IMR-90 (cell line): ENCODE measurements around the gene RERE. TPM values are rescaled to one million over a fixed set of nuclear protein-coding genes. Genes with fewer than 3 reads are reported as not detected.

Experiments used
- ATAC-seq: fragments of 200-7000 bp; cut with Tn5 transposase; 2 replicates; pipeline ENCODE4 v1.9.1; 2020; ENCODE audit warnings: low read depth, mild to moderate bottlenecking, moderate library complexity
- BruUV-seq: library from RNA; stranded (reverse); fragments of 400-500 nt; replicated peaks from 2 replicates; lab custom pipeline; 2021; lab: Mats Ljungman, UMichigan
- CTCF ChIA-PET: fragments of 300-600 bp; formaldehyde crosslinking; extraction: SDS; loops from one replicate; lab custom pipeline; 2021; ENCODE audit warnings: antibody characterized with exemption; lab: Yijun Ruan, JAX
- POLR2A ChIA-PET: fragments of 300-600 bp; sonication (Branson Sonifier 250); formaldehyde crosslinking; loops from one replicate; lab custom pipeline; 2022; ENCODE audit warnings: antibody characterized with exemption; ENCODE audit not compliant: unreplicated experiment; lab: Charles Lee
- DNase-seq: peaks from one replicate; pipeline ENCODE4 v3.0.0; 2013
- H2AFZ ChIP-seq: replicated peaks from 2 replicates; pipeline ENCODE3; 2013; ENCODE audit warnings: low read length, mild to moderate bottlenecking; ENCODE audit not compliant: poor library complexity
- H2AK5ac ChIP-seq: 2 replicates; pipeline ENCODE4 v1.6.1; 2013; ENCODE audit warnings: low read depth, low read length, inconsistent platforms
- H2AK9ac ChIP-seq: replicated peaks from 2 replicates; pipeline ENCODE3; 2013; ENCODE audit warnings: mild to moderate bottlenecking, low read depth, low read length, moderate library complexity; ENCODE audit not compliant: poor library complexity
- H2BK120ac ChIP-seq: 2 replicates; pipeline ENCODE4 v1.6.1; 2013; ENCODE audit warnings: low read depth, low read length, inconsistent platforms
- H2BK15ac ChIP-seq: 3 replicates; pipeline ENCODE4 v1.6.1; 2013; ENCODE audit warnings: low read depth, low read length, inconsistent platforms
- H2BK20ac ChIP-seq: 2 replicates; pipeline ENCODE4 v1.6.1; 2013; ENCODE audit warnings: low read depth, mild to moderate bottlenecking, inconsistent platforms, low read length, moderate library complexity
- H2BK5ac ChIP-seq: 2 replicates; pipeline ENCODE4 v1.6.1; 2013; ENCODE audit warnings: mild to moderate bottlenecking, low read depth, low read length, inconsistent platforms; ENCODE audit not compliant: poor library complexity, severe bottlenecking
- H3K14ac ChIP-seq: replicated peaks from 2 replicates; pipeline ENCODE4 v1.6.1; 2013; ENCODE audit warnings: low read depth, low read length, inconsistent platforms
- H3K18ac ChIP-seq: 2 replicates; pipeline ENCODE4 v1.6.1; 2013; ENCODE audit warnings: low read depth, low read length, control low read depth
- H3K23ac ChIP-seq: 2 replicates; pipeline ENCODE4 v1.6.1; 2013; ENCODE audit warnings: low read depth, low read length, inconsistent platforms
- H3K27ac ChIP-seq: 2 replicates; pipeline ENCODE4 v1.5.1; 2013; ENCODE audit warnings: mild to moderate bottlenecking, control low read depth, low read length; ENCODE audit not compliant: insufficient read depth
- H3K27me3 ChIP-seq: 2 replicates; pipeline ENCODE4 v1.6.1; 2013; ENCODE audit warnings: low read length; ENCODE audit not compliant: control insufficient read depth, insufficient read depth
- H3K36me3 ChIP-seq: 2 replicates; pipeline ENCODE4 v1.6.1; 2013; ENCODE audit warnings: low read length, mixed read lengths; ENCODE audit not compliant: control insufficient read depth, insufficient read depth
- H3K4ac ChIP-seq: 2 replicates; pipeline ENCODE4 v1.6.1; 2013; ENCODE audit warnings: low read depth, low read length, inconsistent platforms
- H3K4me1 ChIP-seq: 2 replicates; pipeline ENCODE4 v1.6.1; 2013; ENCODE audit warnings: low read length, mixed read lengths; ENCODE audit not compliant: control insufficient read depth, insufficient read depth
- H3K4me2 ChIP-seq: 2 replicates; pipeline ENCODE4 v1.6.1; 2013; ENCODE audit warnings: low read depth, mild to moderate bottlenecking, control low read depth, low read length, moderate library complexity
- H3K4me3 ChIP-seq: 2 replicates; pipeline ENCODE4 v1.5.1; 2013; ENCODE audit warnings: low read depth, mild to moderate bottlenecking, control low read depth, low read length, moderate library complexity; ENCODE audit not compliant: insufficient read depth
- H3K56ac ChIP-seq: 2 replicates; pipeline ENCODE4 v1.6.1; 2013; ENCODE audit warnings: low read length, inconsistent platforms; ENCODE audit not compliant: insufficient read depth; ENCODE audit errors: extremely low read depth
- H3K79me1 ChIP-seq, 2 experiments: 2 replicates each; pipeline ENCODE4 v1.6.1; 2013; ENCODE audit warnings: low read length in 2 of 2, inconsistent platforms in 1 of 2, low read depth in 1 of 2
- H3K9ac ChIP-seq: 2 replicates; pipeline ENCODE4 v1.6.1; 2013; ENCODE audit warnings: low read depth, low read length, control low read depth
- H3K9me1 ChIP-seq: 2 replicates; pipeline ENCODE4 v1.6.1; 2013; ENCODE audit warnings: low read length, inconsistent platforms; ENCODE audit not compliant: insufficient read depth
- H3K9me3 ChIP-seq: 2 replicates; pipeline ENCODE4 v1.6.1; 2013; ENCODE audit warnings: low read length; ENCODE audit not compliant: control insufficient read depth, insufficient read depth
- H4K20me1 ChIP-seq: 2 replicates; pipeline ENCODE4 v1.6.1; 2013; ENCODE audit warnings: low read length, inconsistent platforms; ENCODE audit not compliant: insufficient read depth
- H4K5ac ChIP-seq: 2 replicates; pipeline ENCODE4 v1.6.1; 2013; ENCODE audit warnings: mild to moderate bottlenecking, low read depth, low read length, control low read depth
- H4K8ac ChIP-seq, 2 experiments: 2 replicates each; pipeline ENCODE4 v1.6.1; 2013; ENCODE audit warnings: low read depth in 2 of 2, low read length in 2 of 2, control low read depth in 1 of 2, inconsistent platforms in 1 of 2
- H4K91ac ChIP-seq: 2 replicates; pipeline ENCODE4 v1.6.1; 2013; ENCODE audit warnings: low read depth, low read length, inconsistent platforms; ENCODE audit not compliant: insufficient read depth
- BHLHE40 ChIP-seq: fragments of 150-350 bp; IDR thresholded peaks from 2 replicates; pipeline ENCODE4 v1.6.1; 2016; ENCODE audit warnings: mild to moderate bottlenecking, low read depth, low read length
- CEBPB ChIP-seq: IDR thresholded peaks from 2 replicates; pipeline ENCODE4 v1.6.1; 2012; ENCODE audit warnings: low read depth, low read length, improper control_type of control experiment
- WGBS, 2 experiments: methylation state at CpG; one replicate each; pipeline versions ENCODE4 v1.1.5 to v1.1.7; 2013; ENCODE audit warnings: missing lambda C conversion rate in 2 of 2; ENCODE audit not compliant: insufficient read length in 1 of 2; ENCODE audit errors: extremely low coverage in 2 of 2; 5-methylcytosine and 5-hydroxymethylcytosine counted together
- dilution Hi-C: fragments of 300-500 bp; cut with HindIII; formaldehyde crosslinking; loops from one replicate; pipeline ENCODE4 v1.14.3; 2018; ENCODE audit warnings: low sequenced_read_pairs; ENCODE audit not compliant: unreplicated experiment
- in situ Hi-C: fragments of 300-500 bp; cut with MboI; formaldehyde crosslinking; loops from 3 replicates; pipeline ENCODE4 v1.14.3; 2019; ENCODE audit warnings: low sequenced_read_pairs, inconsistent platforms, mixed read lengths
- intact Hi-C: fragments of 100-400 bp; cut with micrococcal nuclease; formaldehyde crosslinking; loops from 2 replicates; pipeline ENCODE4 v1.10.0; 2022
- polyA plus RNA-seq, 3 experiments: library from polyadenylated mRNA; depleted of rRNA; stranded (reverse); fragments of >200 nt; gene quantifications; 2 replicates each; pipeline ENCODE4 v1.2.3, GENCODE V29; 2012; ENCODE audit warnings: low replicate concordance in 1 of 3
- total RNA-seq: library from RNA; depleted of rRNA; stranded (reverse); fragments of >200 nt; gene quantifications from 2 replicates; pipeline ENCODE4 v1.2.3, GENCODE V29; 2012

The RERE gene
- total and polyA plus RNA-seq, 2 of the 4 experiments (the other 2 are of a cell fraction), result 11.5 to 25.1 TPM

DNA sequence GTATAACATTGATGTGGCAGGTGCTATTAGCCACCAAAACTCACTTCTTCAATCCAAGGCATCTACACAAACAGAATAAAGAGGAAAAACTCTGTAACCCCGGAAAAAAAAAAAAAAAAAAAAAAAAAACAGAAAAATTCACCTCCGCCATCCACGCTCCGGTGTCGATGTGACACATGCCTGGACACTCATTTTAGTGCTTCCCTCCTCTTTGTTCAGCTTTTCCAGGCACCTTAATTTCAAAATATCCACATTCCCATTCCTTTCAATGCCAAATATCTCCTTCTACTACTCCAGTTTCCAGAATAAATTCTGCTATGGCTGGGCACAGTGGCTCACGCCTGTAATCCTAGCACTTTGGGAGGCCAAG is 5.8 kb upstream of the RERE start:
- Histone ChIP-seq H3K18ac (no peak overlapping the region), H3K4me1 (peaks cover 8% of the 10 kb centered on the region), H2BK20ac (no peak overlapping the region), H3K79me1 (no peaks in the 10 kb centered on the region), H3K14ac (no peak overlapping the region), H2BK15ac (no peak overlapping the region), H3K27ac (no peak overlapping the region), H2AK5ac (0 out of 2 replicates have a peak overlapping the region, but pooled peaks have one; percentile 63), H3K9me3 (no peaks in the 10 kb centered on the region), H4K8ac (no peak overlapping the region), H4K91ac (no peak overlapping the region), H3K4me3 (no peak overlapping the region), H3K36me3 (no peaks in the 10 kb centered on the region), H2AFZ (no peak overlapping the region), H2BK5ac (no peak overlapping the region), H3K23ac (no peak overlapping the region), H4K20me1 (no peaks in the 10 kb centered on the region), H2BK120ac (peak overlapping the region; percentile 25; the same call in 1 of the 2 replicates), H3K27me3 (no peaks in the 10 kb centered on the region), H3K9ac (no peak overlapping the region), H4K5ac (no peak overlapping the region), H3K56ac (no peak overlapping the region), H3K4ac (no peak overlapping the region), H3K4me2 (no peak overlapping the region), H2AK9ac (no peak overlapping the region), H3K9me1 (no peaks in the 10 kb centered on the region)
- ChIA-PET POLR2A (no interaction called here), CTCF (no interaction called here)
- no TSS peak for BruUV-seq
- ATAC-seq, result no peak
- intact Hi-C loops (no loop called here), in situ Hi-C loops (no loop called here), dilution Hi-C loops (no loop called here)
- WGBS, 2 experiments, result 57% methylated on average over 1 of the region's 6 CpGs; no CpG with 5 or more reads in 1 of the 2 experiments
- DNase-seq, result no peak
- TF ChIP-seq CEBPB (no peak), BHLHE40 (no peak)
